ENCODE measurements around the gene CLCNKB.
"Not testable (repeated sequence)": the region's sequence is repeated elsewhere in the genome, so short reads cannot be mapped to it uniquely, and the experiment has no call there.

Gene CLCNKB

GRCh38 chr1:16061989-16062686 is 18.6 kb downstream of the CLCNKB start:
- DNase-seq = not testable (repeated sequence)

- DNase-seq = not testable (repeated sequence)
These were observed 19.1 kb downstream of the CLCNKB start for GRCh38 chr1:16062687-16063075.

DNA sequence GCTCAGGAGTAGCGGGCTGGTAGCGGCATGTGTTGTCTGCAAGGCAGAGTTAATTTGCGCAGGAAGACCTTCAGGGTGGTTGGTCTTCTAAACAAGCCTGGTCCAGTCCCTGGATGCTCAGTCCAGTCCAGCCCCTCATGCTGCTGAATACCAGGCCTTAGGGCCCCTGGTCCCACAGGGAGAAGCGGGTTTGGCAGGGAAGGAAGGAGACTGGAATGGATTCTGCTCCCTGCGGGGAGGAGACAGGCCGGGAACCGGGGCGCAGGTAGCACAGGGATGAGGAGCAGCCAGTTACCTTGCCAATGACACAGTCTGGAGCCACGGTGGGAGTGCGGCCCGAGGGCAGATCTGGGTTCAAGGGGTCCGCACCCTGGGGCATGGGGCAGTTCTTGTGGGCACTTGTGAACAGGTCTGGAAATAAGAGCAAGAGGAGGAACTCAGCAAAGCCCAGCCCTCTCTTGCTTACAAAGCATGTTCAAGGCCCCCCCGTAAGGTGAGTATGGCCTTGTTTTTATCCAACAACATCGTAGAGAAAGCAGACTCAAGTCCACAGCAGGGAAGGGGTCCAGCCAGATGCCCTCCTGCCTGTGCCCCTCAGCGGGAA is 19.7 kb downstream of the CLCNKB start:
- no peak for DNase-seq

GRCh38 chr1:16063921-16064320 is 20.3 kb downstream of the CLCNKB start:
- DNase-seq = no peak

GRCh38 chr1:16064536-16065268 is 21.1 kb downstream of the CLCNKB start:
- DNase-seq = no peak

GRCh38 chr1:16065269-16065576 is 21.6 kb downstream of the CLCNKB start:
- DNase-seq = no peak

GRCh38 chr1:16066245-16066644 is 22.7 kb downstream of the CLCNKB start:
- no peak for DNase-seq

DNA sequence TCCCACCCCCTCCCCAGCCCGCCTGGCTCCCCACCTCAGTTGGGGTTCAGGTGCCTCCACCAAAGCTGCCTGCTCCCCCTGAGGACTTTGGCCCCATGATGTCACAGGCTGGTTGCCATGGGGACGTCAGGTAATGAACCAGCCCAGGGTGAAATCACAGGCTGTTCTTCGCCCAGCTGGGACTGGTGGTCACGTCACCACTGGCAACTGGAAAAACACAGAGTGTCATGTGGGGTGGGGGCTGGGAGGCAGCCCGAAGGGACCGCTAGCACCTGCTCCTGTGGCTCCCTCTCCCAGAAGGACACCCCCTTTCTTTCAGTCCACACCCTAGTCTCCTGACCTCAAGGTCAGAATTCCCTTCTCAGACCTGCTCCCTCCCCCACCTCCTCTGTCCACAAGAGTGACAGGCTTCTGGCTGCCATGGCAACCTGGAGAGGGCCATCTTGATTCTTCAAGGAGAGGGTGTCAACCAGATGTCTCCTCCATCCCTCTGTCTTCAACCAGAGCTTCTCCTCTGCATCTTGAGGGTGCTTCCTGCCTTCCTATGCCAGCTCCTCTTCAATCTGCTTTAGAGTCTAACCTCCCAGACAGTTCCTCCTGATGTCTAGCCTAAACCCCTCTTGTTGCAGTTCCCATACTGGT is 23.7 kb downstream of the CLCNKB start:
- DNase-seq = no peak

- no peak for DNase-seq
These were observed 24.4 kb downstream of the CLCNKB start for GRCh38 chr1:16067933-16068332.

DNA sequence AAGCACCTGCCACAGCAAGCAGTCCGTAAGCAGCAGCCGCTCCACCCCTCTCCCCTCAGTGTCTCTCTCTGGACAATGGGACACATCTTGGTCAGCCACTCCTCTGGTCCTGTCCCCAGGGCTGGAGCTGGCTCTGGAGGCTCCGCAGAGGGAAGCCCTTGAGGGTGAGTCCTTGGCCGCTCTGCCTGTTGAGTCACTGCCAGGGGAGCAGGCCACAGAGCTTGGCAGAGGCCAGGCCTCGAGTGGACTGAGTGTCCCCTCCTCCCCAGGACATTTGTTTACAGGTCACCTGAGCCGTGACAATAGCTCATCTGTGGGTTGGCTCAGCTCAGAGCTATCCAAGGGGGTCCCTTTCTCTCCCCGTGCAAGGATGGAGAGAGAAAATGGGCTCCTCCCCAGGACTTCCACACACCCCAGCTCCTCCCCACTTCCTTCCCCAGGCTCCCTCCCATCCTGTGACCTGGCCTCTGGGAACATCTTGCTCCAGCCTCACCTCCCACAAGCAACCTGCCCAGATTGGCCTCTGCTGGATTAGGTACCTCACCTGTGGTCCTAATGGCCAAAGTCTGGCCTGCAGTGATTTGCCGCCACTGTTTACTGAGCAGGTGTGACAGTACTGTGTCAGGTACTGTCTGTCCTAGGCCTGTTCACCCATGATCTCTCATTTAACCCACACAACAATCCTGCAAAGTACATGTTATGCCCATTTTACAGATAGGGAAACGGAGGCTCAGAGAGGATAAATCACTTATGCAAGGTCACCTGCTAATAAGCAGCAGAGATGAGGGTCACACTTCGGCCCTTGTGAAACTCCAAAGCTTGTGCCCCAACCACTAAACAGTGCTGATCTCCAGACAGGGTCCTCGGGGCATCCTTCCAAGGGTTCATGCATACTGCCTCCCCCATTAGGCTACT is 25.0 kb downstream of the CLCNKB start:
- no peak for DNase-seq

- no peak for DNase-seq
These were observed 27.2 kb downstream of the CLCNKB start for GRCh38 chr1:16070640-16071355.

DNA sequence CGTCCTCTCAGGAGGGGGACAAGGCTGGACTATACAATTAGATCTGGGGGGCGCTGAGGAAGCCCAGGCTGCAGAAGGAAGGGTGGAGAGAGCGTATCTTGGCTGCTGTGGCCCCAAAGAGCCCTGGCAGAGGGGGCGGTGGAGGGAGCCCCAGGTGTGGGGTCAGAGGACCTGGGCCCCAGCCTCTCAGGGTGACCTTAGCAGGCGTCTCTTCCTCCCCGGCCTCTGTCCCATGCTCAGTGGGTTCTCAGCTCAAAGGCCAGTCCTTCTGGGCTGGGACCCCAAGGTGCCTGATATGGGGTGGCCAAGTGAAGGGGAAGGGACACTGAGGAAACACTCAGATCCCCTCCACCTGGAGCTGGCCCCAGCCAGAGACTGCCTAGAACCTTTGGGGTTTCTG is 28.0 kb downstream of the CLCNKB start:
- no peak for DNase-seq

DNA sequence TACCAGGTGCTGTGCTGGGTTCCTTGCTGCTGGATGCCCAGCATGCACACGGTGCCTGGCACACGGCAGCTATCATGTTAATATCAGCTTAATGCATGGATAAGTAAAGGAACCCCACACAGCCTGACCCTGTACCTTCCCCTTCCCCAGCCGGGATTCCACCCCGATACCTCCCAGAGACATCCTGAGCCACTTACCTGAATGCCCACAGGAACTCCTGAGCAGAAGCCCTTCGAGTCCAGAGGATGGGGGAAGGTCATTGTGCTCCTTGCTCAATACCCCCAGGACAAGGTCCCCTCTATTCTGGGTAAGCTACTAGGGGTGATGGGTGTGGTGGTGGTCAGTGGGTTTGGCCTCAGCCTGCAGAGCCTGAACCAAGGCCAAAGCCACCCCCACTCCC is 28.5 kb downstream of the CLCNKB start:
- no peak for DNase-seq

- DNase-seq = no peak
These were observed 29.3 kb downstream of the CLCNKB start for GRCh38 chr1:16072616-16073484.

- DNase-seq = peak in 2 of 4 experiments; percentile 14 to 16
These were observed 30.0 kb downstream of the CLCNKB start, which contains the start of gene FAM131C for GRCh38 chr1:16073490-16074119. Gene FAM131C (minus strand): TSS chr1:16073651. CDS start chr1:16073442, 209 bp downstream.

DNA sequence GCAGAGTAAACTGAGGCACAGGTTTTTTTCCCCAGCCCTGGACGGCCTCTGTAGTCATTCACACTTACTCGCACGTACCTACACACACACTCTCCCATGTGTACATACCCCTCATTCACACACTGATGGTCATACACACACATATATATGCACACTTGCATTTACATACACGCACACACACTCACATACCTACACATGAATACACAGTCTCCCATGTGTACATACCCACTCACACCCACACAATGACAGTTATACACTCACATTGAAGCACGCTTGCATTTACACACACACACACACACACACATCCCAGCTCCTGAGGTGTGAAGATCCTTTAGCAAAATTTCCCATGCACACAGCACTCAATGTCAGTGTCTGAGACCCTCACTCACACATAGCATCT is 30.6 kb downstream of the CLCNKB start:
- no peak for DNase-seq

DNA sequence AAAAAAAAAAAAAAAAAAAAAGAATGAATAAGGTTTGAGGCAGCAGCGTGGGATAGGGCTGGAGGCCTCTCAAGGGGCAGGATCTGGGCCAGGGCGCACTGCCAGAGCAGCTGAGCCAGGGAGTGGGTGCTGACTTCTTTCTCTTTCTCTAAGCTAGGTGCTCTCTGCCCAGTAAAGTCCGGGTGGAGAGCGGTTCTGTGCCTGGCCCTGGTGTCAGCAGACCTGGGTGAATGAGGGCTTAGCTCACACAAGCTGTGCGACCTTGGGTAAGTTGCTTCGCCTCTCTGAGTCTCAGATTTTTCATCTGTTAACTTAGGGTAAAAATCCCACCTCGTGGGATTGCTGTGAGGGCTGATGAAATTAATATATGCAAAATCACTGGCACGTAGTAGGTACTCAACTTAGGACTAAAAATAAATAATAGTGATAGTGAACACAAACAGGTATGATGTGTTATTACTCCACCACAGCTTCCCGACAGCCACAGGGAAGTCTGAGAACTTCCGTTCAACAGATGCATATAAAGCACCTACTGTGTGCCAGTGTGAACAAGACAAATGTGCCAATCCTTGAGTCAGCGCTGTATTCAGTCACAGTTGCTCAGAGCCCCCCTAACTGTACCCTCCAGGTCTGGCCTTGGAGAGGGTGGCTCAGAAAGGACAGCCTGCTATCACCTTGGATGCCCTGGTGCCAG is 31.9 kb downstream of the CLCNKB start:
- DNase-seq = no peak

DNA sequence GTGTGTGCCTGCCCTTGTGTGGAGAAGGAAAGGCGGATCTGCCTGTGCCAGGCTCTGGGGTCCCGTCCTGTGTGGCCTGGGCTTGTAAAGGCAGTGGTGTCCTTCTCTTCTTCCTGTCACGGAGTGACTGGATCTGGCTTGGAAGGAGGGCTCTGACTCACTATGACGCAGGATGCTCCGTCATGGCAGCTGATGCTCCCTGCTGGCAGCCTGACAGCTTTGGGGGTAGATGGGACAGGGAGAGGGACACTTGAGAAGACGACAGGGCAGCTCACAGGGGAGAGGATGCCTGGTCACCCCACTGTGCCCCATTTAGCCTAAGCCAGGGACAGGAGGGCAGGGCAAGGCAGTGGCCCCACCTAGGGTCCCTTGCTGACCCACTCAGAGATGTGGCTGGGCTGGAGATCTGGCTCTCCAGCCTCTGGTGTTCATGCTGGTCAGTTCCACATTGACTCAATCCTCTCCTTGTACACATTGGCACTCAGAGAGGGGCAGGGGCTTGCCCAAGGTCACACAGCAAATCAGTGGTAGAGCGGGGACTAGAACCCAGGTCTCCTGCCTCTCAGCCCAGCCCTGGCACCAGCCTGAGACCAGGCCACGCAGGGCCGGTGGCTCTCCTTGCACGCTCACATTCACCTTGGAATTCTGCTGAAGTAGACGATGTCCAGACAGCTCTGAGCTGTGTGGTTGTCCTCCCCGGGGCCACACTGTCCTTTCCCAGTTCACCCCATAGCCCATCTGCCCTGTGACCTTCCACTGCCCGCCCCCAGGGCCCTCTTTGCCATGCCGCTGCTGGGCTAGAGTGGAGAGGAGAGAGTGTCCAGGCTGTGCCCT is 32.7 kb downstream of the CLCNKB start:
- DNase-seq = no peak

- no peak for DNase-seq
These were observed 33.3 kb downstream of the CLCNKB start for GRCh38 chr1:16076865-16077238.
